C4-2B (cell line): ENCODE data around the gene CTCFL.

Experiments used
- CTCF ChIP-seq: fragments of 450-650 bp; conservative IDR thresholded peaks from 2 replicates; pipeline ENCODE4 v1.5.1; 2017; ENCODE audit warnings: mild to moderate bottlenecking
- ZFX ChIP-seq: fragments of 450-650 bp; IDR thresholded peaks from 2 replicates; pipeline ENCODE4 v1.6.1; 2017

GRCh38 chr20:57553376-57554018 is 28.6 kb upstream of the CTCFL start:
- TF ChIP-seq CTCF (no peak), ZFX (no peak)
